Measurements from ENCODE around the gene APOO.

The APOO gene

GRCh38 chrX:23857363-23857762 lies 50.4 kb downstream of the APOO start:
- no peak for TF ChIP-seq CTCF (IDR thresholded peaks at IDR 0.05; ENCODE audit: extremely low read depth, missing control alignments)
- DNase-seq (ENCODE audit: low spot score) = no peak

GRCh38 chrX:23855569-23855968 lies 52.2 kb downstream of the APOO start:
- DNase-seq (ENCODE audit: low spot score) = no peak
- no peak for TF ChIP-seq CTCF (IDR thresholded peaks at IDR 0.05; ENCODE audit: extremely low read depth, missing control alignments)

GRCh38 chrX:23854945-23855344 lies 52.8 kb downstream of the APOO start:
- DNase-seq (ENCODE audit: low spot score) = no peak
- TF ChIP-seq CTCF (IDR thresholded peaks at IDR 0.05; ENCODE audit: extremely low read depth, missing control alignments) = no peak

GRCh38 chrX:23854122-23854521 lies 53.6 kb downstream of the APOO start:
- TF ChIP-seq CTCF (IDR thresholded peaks at IDR 0.05; ENCODE audit: extremely low read depth, missing control alignments) = no peak
- DNase-seq (ENCODE audit: low spot score) = no peak

GRCh38 chrX:23851544-23851943 lies 56.2 kb downstream of the APOO start:
- no peak for TF ChIP-seq CTCF (IDR thresholded peaks at IDR 0.05; ENCODE audit: extremely low read depth, missing control alignments)
- DNase-seq (ENCODE audit: low spot score) = no peak

- TF ChIP-seq CTCF (IDR thresholded peaks at IDR 0.05; ENCODE audit: extremely low read depth, missing control alignments) = no peak
- no peak for DNase-seq (ENCODE audit: low spot score)
These were observed 58.5 kb downstream of the APOO start for GRCh38 chrX:23849241-23849640.

GRCh38 chrX:23845351-23845817 lies 62.4 kb downstream of the APOO start:
- TF ChIP-seq CTCF (IDR thresholded peaks at IDR 0.05; ENCODE audit: extremely low read depth, missing control alignments) = no peak
- no peak for DNase-seq (ENCODE audit: low spot score)
